Coronary artery (tissue), 2 donors: ENCODE results near the gene PHACTR2.

Source experiments
- DNase-seq: peaks from one replicate; pipeline ENCODE4 v3.0.0-alpha.2; 2017; ENCODE audit warnings: low spot score
- H3K27ac ChIP-seq, 2 donors: fragments of 200-600 bp; sonication (generic); one replicate each; pipeline ENCODE4 v1.5.1; 2016 to 2019
- H3K4me3 ChIP-seq: fragments of 200-600 bp; sonication (generic); 2 replicates; pipeline ENCODE4 v1.5.1; 2016; ENCODE audit warnings: mild to moderate bottlenecking, moderate library complexity
- TF ChIP-seq, protein P1 (sequence below): fragments of 200-600 bp; sonication (generic); IDR thresholded peaks from one replicate; pipeline ENCODE4 v1.5.1; 2019; ENCODE audit warnings: antibody characterized with exemption

Gene PHACTR2

DNA sequence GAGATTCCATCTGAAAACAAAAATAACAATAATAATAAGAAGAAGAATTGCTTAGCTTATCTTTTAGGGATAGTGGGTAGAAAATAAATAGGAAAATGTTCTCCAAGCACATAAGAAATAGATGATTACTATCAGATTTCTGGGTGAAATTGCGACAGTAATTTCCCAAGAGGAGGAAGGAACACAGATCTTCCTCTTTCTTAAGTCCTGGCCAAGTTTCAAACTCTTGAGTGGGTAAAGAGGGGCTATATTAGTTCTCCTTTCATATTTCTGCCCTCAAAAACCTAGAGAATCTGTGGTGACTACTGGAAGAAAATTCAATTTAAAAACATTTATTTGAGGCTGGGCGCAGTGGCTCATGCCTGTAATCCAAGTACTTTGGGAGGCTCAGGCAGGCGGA, 63.7 kb downstream of the PHACTR2 start:
- TF ChIP-seq, protein P1, sequence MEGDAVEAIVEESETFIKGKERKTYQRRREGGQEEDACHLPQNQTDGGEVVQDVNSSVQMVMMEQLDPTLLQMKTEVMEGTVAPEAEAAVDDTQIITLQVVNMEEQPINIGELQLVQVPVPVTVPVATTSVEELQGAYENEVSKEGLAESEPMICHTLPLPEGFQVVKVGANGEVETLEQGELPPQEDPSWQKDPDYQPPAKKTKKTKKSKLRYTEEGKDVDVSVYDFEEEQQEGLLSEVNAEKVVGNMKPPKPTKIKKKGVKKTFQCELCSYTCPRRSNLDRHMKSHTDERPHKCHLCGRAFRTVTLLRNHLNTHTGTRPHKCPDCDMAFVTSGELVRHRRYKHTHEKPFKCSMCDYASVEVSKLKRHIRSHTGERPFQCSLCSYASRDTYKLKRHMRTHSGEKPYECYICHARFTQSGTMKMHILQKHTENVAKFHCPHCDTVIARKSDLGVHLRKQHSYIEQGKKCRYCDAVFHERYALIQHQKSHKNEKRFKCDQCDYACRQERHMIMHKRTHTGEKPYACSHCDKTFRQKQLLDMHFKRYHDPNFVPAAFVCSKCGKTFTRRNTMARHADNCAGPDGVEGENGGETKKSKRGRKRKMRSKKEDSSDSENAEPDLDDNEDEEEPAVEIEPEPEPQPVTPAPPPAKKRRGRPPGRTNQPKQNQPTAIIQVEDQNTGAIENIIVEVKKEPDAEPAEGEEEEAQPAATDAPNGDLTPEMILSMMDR: no peak
- Histone ChIP-seq H3K4me3 (no peak overlapping the region), H3K27ac (no peak overlapping the region)
- DNase-seq: no peak

DNA sequence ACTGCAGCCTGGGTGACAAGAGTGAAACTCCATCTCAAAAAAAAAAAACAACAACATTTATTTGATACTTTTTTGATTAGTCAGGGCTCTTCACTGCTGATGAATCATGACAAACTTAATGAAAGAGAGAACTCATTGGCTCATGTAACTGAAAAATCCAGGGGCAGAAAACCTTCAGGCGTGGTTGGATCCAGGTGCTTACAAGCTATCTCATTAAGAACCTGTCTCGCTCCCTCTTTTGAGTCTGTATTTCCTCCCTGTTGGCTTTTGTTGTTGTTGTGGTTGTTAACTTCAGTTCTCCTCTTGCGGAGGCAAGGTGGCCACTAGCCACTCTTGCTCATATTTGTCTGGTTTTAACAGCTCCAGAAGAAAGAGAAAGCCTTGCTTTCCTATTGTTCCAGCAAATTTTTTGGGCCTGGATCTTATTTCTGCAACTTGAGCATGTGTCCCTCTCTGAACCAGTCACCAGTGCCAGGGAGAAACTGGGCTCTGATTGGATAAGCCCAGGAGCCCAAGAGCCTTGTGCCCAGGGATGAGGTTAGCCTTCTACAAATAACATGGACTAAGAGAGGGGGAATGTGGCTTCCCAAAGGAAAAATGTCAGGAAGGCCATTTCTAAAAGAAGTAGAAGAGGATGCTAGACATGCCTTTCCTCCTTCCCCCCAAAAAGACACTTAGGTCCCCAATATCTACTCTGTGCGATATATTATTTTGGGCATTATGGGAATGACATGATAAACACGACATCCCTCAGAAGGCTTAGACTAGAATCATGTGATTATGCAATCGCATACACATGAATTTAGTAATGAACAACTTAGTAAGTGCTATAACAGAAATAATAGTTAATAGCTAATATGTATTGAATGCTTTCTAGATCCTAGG, 64.5 kb downstream of the PHACTR2 start:
- peak overlapping the region; percentile 8 to 80 for H3K27ac ChIP-seq
- TF ChIP-seq, protein P1: no peak
- H3K4me3 ChIP-seq: peak overlapping the region; percentile 56
- no peak for DNase-seq

DNA sequence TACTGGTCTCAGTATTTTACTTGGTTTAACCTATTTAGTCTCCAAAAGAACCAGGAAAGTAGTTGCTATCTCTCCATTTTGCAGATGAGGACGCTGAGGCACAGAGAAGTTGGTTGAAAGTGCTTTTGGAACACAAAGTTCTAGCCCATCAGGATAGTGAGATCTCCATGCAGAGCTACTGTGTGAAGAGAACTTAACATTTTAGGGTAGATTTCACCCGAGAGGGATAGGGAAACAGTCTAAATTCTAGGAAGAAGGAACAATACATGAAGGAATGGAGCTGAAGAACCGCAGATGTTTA, 65.1 kb downstream of the PHACTR2 start:
- Histone ChIP-seq H3K4me3 (peak overlapping the region; percentile 56), H3K27ac (peak overlapping the region; percentile 72 to 80)
- TF ChIP-seq, protein P1: no peak
- DNase-seq: no peak

DNA sequence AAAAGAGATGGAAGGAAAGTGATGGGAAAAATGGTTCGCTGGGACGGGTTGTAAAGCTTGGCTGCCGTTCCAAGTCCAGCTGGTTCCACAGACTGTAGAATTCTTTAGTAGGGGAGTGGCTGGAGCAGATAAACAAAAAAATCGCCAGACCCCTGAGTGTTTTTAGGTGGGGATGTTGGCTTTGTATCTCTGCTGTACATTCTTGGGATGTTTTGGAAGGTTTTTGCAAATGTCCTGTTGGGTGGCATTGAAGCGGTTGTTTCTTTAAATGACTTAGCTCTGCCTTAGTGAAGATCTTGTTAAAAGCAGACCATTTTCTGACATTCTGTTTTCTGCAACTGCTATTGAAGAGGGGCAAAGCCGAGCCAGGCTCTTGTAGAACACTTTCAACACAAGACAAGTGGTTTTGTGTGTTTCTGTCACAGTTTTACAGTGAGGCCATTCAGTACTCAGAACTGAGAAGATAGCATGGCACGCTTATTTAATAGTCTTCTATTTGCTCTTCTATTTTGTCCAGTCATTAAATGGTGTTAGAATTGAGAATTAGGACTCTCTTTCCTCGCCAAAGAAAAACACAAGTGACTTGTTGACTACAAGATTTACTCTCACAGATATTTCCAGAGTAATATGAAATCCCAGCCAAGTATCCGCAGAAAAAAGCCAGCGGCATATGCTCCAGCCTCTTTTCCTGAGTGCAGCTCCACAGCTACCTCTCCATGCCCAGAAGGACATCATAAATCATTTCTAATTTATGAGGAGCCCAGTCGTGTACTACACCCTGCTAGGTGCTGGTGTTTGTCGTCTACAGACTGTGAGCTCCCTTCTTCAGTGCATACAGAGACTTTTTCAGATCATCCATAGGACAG, 65.8 kb downstream of the PHACTR2 start:
- DNase-seq: no peak
- TF ChIP-seq, protein P1: no peak
- Histone ChIP-seq H3K27ac (peak overlapping the region; percentile 72 to 80), H3K4me3 (peak overlapping the region; percentile 56)

DNA sequence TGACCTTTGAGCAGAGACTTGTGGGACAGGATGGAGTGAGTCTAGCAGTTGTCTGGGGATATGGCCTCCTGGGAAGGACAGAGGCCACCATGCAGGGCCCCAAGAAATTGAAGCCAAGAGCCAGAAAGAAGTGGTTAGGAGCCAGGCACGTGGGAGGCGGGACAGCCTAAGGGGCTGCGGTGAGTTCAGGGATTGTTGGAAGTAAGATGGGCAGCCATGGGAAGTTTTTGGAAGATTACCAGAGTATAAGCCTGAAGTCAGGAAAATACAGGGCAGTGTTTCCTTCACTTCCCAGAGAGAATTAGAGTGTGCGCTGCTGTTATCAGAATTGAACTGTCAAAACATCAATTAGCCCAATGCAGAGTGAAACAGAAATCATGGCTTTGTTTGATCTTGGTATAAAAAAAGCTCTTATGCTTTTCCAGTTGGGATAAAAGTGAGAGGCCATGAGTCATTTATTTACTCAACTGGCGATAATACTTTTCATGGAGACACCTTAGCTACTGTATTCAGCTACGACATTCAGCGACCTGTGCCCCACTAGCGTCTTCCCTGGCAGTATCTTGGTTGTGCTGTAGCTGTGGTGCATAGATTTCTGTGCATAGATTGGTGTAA, 66.9 kb downstream of the PHACTR2 start:
- Histone ChIP-seq H3K4me3 (peak overlapping the region; percentile 40), H3K27ac (peak overlapping the region; percentile 72 to 80)
- TF ChIP-seq, protein P1: no peak
- no peak for DNase-seq

DNA sequence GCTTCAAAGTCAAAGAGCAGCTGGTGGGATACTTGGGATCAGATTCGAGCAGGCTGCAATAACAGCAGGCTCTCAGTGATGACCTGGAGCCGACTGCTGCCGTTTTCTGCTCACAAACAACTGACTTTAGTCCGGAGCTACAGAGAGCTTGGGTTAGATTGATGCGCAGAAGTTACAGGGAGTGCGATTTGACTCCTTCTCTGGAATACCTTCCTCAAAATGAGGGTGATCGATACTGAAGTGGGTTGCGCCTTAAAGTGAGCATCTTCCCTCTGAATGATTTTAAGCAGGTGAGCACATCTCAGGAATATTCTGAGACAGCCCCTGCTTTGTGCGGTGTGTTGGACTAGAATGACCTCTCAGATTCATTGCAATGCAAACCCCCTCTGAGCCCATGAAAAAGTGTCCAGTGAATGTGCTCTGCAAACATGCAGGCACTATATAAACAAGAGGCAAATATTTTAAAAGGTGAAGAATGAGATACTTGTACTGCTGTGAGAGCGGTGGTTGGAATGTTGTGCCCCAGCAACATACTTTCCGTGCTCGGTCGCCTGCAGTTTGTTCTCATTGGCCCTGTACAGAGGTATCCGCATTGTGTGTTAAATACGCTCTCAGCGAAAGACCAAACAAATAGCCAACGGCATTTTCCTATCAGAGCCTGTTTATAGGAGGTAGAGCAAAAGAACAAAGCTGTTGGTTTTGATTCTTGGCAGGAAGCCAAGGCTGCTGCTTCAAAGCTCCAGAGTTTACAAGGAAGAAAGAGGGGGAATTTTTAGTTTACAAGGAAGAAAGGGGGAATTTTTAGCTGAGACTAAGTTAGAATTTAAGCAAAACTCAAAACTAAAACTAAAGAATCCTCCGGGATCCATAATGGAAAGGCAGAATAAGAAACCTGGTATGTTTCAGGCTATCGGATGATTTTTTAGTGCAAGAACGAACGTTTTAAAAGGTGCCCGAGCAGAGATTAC, 67.7 kb downstream of the PHACTR2 start:
- no peak for DNase-seq
- Histone ChIP-seq H3K4me3 (peak overlapping the region; percentile 40), H3K27ac (peak overlapping the region; percentile 72 to 80)
- TF ChIP-seq, protein P1: no peak
